Endothelial cell of umbilical vein (primary cell): ENCODE measurements around the gene CATSPERD.

Experiments used
- EZH2 ChIP-seq: IDR thresholded peaks from 2 replicates; pipeline ENCODE4 v1.6.1; 2012; ENCODE audit warnings: borderline replicate concordance, low read depth, mild to moderate bottlenecking, moderate library complexity, low read length, inconsistent platforms; ENCODE audit not compliant: severe bottlenecking
- FOS ChIP-seq: IDR thresholded peaks from 2 replicates; pipeline ENCODE4 v1.6.1; 2011; ENCODE audit warnings: mild to moderate bottlenecking, low read length, moderate library complexity, borderline replicate concordance; ENCODE audit not compliant: insufficient read depth
- POLR2A ChIP-seq: IDR thresholded peaks from 2 replicates; pipeline ENCODE4 v1.6.1; 2012; ENCODE audit warnings: low read depth, mild to moderate bottlenecking, control low read depth, low read length
- TF ChIP-seq, protein P1 (sequence below), 2 donors: IDR thresholded peaks; 1 replicate in 1 of 2; 2 replicates in 1 of 2; pipeline ENCODE4 v1.5.1; 2011; ENCODE audit warnings: low read length in 2 of 2, mild to moderate bottlenecking in 2 of 2, moderate library complexity in 2 of 2, control low read depth in 1 of 2, inconsistent platforms in 1 of 2, low read depth in 1 of 2; ENCODE audit not compliant: insufficient read depth in 1 of 2; ENCODE audit errors: extremely low read depth in 1 of 2

GRCh38 chr19:5749505-5749904, 29.1 kb downstream of the CATSPERD start:
- TF ChIP-seq FOS (no peak), POLR2A (no peak), EZH2 (no peak)
- TF ChIP-seq, protein P1, sequence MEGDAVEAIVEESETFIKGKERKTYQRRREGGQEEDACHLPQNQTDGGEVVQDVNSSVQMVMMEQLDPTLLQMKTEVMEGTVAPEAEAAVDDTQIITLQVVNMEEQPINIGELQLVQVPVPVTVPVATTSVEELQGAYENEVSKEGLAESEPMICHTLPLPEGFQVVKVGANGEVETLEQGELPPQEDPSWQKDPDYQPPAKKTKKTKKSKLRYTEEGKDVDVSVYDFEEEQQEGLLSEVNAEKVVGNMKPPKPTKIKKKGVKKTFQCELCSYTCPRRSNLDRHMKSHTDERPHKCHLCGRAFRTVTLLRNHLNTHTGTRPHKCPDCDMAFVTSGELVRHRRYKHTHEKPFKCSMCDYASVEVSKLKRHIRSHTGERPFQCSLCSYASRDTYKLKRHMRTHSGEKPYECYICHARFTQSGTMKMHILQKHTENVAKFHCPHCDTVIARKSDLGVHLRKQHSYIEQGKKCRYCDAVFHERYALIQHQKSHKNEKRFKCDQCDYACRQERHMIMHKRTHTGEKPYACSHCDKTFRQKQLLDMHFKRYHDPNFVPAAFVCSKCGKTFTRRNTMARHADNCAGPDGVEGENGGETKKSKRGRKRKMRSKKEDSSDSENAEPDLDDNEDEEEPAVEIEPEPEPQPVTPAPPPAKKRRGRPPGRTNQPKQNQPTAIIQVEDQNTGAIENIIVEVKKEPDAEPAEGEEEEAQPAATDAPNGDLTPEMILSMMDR (IDR thresholded peaks at IDR 0.05; ENCODE audit: extremely low read depth in 1 of 2, insufficient read depth in 1 of 2, low read depth in 1 of 2, low read length in 2 of 2), result no peak
